ENCODE results near the gene DOCK4. TPM values are rescaled to one million over a fixed set of nuclear protein-coding genes. Genes with fewer than 3 reads are reported as not detected.
"Not testable (repeated sequence)": the region's sequence is repeated elsewhere in the genome, so short reads cannot be mapped to it uniquely, and the experiment has no call there.

Gene DOCK4
- total RNA-seq, 1 experiment from 2014 or later: 3.4 TPM

DNA sequence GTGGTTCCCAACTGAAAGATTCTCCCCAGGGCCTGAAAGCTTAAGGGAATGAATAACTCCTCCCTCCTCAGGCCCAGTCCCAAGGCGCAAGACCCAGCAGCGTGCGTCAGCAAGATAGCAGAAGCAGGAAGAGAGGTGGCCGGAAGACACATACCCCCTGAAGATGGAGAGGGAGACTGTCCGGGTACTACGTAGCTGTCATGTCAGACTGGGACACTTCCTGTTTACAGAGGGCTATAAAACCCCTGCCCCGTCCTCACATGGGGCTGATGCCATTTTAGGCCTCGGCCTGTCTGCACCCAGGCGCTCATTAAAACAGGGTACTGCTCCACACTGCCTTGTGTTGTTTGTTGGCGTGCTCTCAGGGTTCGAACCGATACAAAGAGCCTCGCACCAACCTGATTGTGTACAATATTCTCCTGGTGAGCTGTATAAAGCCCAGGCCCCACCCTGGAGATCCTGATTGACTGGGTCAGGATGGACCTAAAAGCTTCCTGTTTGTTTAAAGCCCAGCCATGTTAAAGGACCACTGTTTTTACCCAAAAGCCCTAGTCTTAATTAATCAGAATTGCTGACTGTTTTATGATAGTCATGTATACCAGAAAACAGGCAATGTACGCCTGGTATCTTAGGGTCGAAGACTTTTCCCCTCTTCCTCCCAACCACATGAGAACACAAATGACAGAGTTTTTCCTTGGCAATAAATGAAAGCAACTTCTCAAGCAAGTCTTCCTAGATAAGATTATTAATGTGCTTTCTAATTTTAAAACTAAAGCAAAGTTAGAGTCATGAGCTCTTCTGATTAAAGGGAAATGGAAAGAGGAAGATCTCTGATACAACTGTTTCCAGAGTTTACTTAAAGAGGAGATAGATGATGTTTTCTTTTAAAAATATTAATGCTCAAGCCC is 251.5 kb downstream of the DOCK4 start:
- DNase-seq (ENCODE audit: low spot score): no peak

DNA sequence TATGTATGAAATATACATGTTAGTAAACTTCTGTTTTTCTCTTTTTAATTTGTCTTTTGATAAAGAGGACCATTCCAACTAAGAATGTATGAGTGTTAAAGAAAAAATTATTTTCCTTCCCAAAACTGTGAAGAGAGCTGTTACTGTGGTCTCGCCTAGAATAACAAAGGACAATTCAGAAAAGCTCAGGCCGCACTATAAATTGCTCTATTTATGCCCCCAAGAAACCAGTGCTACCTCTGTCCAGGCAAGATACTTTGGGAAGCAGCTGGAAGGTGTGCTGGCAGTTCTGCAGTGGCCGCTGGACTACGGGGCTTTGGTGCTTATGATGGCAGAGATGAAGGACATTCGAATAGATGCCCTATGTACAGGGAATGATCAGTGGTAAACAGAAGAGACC is 252.1 kb downstream of the DOCK4 start:
- DNase-seq (ENCODE audit: low spot score): no peak

- no peak for DNase-seq (ENCODE audit: low spot score)
These were observed 252.6 kb downstream of the DOCK4 start for GRCh38 chr7:111953611-111954010.

DNA sequence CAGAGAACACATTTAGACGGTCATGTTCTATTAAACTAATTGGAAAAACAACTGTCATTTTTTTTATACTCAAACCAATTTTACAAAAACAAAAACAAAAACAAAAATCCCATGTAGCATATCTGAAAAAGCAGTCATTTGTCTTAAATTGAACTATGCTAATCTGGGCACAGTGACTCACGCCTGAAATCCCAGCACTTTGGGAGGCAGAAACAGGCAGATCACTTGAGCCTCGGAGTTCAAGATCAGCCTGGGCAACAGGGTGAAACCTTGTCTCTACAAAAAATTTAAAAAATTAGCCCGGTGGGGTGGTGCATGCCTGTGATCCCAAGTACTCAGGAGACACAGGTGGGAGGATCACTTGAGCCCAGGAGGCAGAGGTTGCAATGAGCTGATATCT is 253.4 kb downstream of the DOCK4 start:
- DNase-seq (ENCODE audit: low spot score): no peak

DNA sequence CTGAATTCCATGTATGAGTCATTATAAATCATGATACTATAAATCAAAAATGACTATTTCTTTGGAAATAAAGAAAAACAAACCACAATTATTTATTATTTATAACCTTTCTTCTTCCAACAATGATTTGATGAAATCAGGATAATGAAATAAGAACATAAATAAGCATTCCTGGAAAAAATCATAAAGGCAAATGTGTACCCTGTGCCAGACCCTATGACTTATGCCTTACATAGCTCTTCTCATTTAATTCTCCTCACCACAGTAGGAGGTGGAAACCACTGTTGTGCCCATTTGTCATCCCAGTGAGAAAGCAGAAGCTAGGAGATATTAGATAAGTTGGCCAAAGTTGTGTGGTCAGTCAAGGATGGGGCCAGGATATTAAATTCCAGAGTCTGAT is 255.1 kb downstream of the DOCK4 start:
- no peak for DNase-seq (ENCODE audit: low spot score)

- no peak for DNase-seq (ENCODE audit: low spot score)
These were observed 263.6 kb downstream of the DOCK4 start for GRCh38 chr7:111942450-111943081.

- DNase-seq (ENCODE audit: low spot score): no peak
These were observed 269.0 kb downstream of the DOCK4 start for GRCh38 chr7:111937163-111937562.

DNA sequence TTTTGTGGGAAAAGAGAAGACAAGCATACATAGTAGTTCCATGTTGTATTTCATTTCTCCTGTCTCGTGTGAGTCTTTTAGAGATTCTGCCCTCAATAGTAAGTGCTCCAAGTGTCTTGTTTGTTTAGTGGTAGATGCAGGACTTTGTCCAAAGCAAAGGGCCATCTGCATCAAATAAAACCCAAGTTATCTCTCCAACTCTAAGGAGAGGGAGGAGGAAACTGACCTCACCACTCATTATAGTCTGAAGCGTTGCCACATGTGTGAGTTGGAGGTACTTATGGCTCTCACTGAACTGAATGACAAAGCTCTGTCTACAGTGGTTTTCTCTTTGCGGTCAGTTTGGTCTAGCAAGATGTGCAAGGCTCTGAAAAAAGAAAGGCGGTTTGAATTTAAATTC is 272.6 kb downstream of the DOCK4 start:
- peak; percentile 22 for DNase-seq (ENCODE audit: low spot score)

GRCh38 chr7:111931958-111932357 is 274.2 kb downstream of the DOCK4 start:
- no peak for DNase-seq (ENCODE audit: low spot score)

DNA sequence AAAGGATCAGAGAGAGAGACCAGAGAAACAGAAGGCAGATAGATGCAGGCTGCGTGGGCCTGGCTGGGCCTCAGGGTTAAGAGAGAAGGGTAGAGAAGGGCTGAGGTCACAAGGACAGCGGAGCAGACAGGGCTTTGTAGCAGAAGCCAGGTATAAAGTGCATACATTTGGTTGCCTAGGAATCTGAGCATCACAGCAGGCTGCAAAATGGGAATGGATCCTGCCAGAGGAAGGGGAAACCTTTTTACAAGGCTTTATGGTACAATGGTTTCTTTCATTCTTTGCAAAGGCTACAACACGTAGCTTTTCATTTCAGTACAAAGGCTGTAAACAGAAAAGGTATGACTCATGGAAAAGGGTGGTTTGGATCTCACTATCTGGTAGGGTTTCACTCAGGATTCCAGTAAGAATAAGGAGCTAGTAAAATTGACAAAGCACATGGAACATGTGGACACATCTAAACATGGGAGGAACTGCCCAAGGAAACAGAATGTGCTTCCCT is 275.1 kb downstream of the DOCK4 start:
- peak; percentile 81 for DNase-seq (ENCODE audit: low spot score)

GRCh38 chr7:111929264-111929663 is 276.9 kb downstream of the DOCK4 start:
- DNase-seq (ENCODE audit: low spot score): no peak

GRCh38 chr7:111927353-111928019 is 278.7 kb downstream of the DOCK4 start:
- DNase-seq (ENCODE audit: low spot score): no peak

DNA sequence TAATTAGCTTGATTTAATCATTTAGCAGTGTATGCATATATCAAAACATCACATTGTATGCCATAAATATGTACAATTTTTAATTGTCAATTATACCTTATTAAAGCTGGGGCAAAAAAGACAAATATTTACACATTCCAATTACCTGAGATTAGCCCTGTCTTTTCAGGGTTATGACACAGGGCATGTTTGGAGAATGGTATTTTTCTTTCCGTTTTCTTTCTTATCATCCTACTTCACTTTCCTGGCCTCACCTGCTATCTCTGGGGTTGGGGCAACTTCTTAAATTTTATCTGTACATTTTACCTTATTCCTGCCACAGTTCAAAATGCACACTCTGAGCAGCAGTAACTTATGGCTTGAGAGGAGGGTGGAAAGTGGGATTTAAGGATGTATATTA is 285.9 kb downstream of the DOCK4 start:
- DNase-seq (ENCODE audit: low spot score): no peak

DNA sequence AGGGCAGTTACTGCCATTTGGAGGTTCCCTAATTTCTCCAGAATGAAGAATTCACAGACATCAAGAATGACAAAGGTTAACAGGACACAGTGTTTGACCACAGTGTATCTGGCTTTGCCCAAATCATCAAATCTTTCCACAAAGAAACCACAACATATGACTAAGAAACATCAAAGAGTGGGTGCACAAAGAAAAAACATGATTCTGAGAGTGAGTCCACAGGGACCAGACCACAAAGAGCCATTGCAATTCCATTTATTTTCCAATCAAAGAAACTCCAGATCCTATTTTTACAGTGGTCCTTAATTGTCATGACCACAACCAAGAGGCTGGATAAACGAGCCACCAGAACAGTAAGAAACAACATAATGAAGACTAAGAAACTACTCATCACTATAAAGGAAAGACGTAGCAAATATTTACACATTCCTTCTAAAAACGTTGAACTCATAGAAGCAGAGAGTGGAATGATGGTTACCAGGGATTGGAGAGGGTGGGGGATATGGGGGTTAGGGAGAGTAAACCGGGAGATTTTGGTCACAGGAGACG is 286.5 kb downstream of the DOCK4 start:
- peak; percentile 50 for DNase-seq (ENCODE audit: low spot score)

- DNase-seq (ENCODE audit: low spot score): no peak
These were observed 287.0 kb downstream of the DOCK4 start for GRCh38 chr7:111919164-111919563.

DNA sequence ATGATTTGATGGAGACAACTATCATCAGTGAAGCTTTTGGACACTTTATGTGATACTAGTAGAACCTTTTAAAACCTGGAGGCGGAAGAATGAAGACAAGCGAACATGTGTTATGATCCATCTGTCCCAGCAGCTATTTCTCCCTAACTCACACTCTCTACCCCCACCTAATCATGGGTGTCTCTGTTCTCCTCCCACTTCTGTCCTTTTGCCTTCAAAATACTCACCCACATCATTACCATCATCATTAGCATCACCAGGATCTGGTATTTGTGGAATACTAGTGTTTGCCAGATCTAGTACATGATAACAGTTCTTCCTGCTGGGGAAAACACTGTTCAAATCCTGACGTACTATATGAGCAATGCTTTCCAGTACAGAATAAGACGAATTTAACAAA is 287.7 kb downstream of the DOCK4 start:
- no peak for DNase-seq (ENCODE audit: low spot score)

DNA sequence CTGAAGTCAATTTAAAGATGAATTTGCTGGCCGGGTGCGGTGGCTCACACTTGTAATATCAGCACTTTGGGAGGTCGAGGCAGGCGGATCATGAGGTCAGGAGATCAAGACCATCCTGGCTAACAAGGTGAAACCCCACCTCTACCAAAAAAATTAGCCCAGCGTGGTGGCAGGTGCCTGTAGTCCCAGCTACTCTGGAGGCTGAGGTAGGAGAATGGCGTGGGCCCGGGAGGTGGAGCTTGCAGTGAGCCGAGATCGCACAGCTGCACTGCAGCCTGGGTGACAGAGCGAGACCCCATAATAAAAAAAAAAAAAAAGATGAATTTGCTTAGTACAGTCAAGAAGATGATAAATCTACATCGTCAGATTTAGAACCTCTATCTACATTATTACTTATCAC is 288.8 kb downstream of the DOCK4 start:
- DNase-seq (ENCODE audit: low spot score): not testable (repeated sequence)

GRCh38 chr7:111914291-111914690 is 291.9 kb downstream of the DOCK4 start:
- DNase-seq (ENCODE audit: low spot score): no peak

DNA sequence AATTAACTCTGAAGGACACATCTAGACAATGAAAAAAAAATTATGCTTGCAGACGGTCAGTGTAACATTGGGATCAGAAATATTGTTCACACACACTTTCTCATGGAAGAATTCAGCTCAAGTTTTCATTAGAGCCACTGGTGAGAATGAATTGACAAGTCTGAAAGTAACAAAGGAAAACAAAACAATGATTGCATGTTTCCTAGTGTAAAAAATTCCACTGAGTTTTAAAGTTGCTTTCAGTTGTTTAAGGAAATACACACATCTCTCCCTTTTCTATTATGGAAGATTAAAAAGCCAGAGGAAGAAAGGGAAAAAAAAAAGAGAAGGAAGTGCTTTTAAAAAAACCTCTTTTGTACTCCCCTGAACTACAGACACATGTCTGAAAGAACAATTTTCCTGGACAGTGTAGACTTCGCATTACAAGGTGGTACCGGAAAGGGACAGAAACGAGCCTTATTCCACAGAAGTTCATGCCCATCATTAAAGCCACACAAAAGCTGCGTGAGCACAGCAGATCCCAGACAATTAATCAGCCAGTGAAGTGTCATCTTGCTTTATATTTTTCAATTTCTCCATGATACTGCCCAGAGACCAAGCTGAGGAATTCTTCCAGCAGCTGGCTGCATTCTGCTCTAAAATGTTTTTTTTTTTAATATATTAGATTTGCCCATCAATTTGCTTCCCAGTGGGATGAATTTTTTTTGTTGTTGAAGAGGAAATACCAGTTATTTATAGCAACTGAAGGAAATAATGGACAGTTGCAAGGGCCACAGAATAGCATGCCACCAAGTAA is 294.8 kb downstream of the DOCK4 start:
- no peak for DNase-seq (ENCODE audit: low spot score)

DNA sequence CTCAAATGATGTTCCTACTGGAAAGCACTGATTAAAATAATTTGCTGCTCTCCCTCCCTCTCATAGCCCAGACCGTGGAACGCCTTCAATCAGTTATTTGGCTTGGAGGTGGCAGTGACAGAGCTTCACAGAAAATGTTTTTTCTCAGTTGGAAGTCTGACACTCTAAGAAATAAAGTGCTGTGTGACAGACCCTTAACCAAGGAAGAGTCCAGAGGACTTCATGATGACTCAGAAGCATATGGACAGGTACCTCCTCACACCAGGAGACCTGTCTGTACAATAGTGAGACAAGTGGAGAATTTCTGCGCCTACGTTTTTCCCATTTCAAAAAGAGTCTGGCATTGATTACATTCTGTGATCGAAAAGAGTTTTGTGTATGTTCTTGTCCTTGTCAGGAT is 295.5 kb downstream of the DOCK4 start:
- no peak for DNase-seq (ENCODE audit: low spot score)

GRCh38 chr7:111908673-111909072 is 297.5 kb downstream of the DOCK4 start:
- DNase-seq (ENCODE audit: low spot score): not testable (repeated sequence)
